Measurements from ENCODE around the gene SECISBP2.

DNA sequence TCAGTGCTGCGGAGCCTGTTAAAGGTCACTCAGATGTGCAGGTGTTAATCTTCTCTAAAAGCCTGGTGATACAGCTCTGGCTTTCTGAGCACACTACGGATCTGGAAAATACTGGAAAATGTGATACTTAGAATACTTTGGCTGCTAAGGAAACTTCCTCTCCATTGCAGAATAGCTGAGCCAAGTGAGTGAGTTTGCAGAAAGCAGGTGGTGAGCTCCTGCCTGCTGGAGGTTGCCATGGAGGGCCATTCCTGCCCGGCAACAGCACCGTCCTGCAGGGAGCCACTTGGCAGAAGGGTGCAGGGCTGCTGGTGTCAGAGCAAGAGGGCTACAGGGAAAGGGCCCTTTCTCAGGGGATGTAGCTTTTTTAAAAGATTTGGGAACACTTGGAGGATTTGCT lies 40.7 kb downstream of the SECISBP2 start:
- no peak for TF ChIP-seq EZH2 (IDR thresholded peaks at IDR 0.05; ENCODE audit: insufficient read depth, poor library complexity, severe bottlenecking)
- TF ChIP-seq EZH2phosphoT487 (IDR thresholded peaks at IDR 0.05; ENCODE audit: insufficient read depth, low read depth) = no peak
